Endothelial cell (in vitro differentiated cells): Measurements from ENCODE around the gene EEF1AKMT4. TPM values are rescaled to one million over a fixed set of nuclear protein-coding genes. Genes with fewer than 3 reads are reported as not detected.

Source experiments
- DNase-seq: peaks from one replicate; pipeline ENCODE4 v3.0.0; 2021; ENCODE audit warnings: low spot score
- H3K27ac Mint-ChIP-seq: one replicate; pipeline ENCODE4 v1.8.0; 2021; ENCODE audit warnings: mixed read lengths, inconsistent platforms; ENCODE audit not compliant: unreplicated experiment
- H3K27me3 Mint-ChIP-seq: one replicate; pipeline ENCODE4 v1.8.0; 2021; ENCODE audit warnings: mild to moderate bottlenecking, moderate library complexity, mixed read lengths, inconsistent platforms; ENCODE audit not compliant: unreplicated experiment
- H3K36me3 Mint-ChIP-seq: one replicate; pipeline ENCODE4 v1.8.0; 2021; ENCODE audit warnings: mild to moderate bottlenecking, low read depth, mixed read lengths, inconsistent platforms; ENCODE audit not compliant: unreplicated experiment
- H3K4me1 Mint-ChIP-seq: one replicate; pipeline ENCODE4 v1.8.0; 2021; ENCODE audit warnings: mild to moderate bottlenecking, mixed read lengths, inconsistent platforms; ENCODE audit not compliant: unreplicated experiment
- H3K4me3 Mint-ChIP-seq: one replicate; pipeline ENCODE4 v1.8.0; 2021; ENCODE audit warnings: mild to moderate bottlenecking, mixed read lengths, inconsistent platforms; ENCODE audit not compliant: unreplicated experiment
- H3K9me3 Mint-ChIP-seq: one replicate; pipeline ENCODE4 v1.8.0; 2021; ENCODE audit warnings: mixed read lengths, inconsistent platforms; ENCODE audit not compliant: unreplicated experiment
- total RNA-seq: library from RNA; stranded (reverse); fragmentation: NEBNext Ultra II Directional; extraction: Animal tissue kit (Norgen Biotek cat#: 25700); gene quantifications from one replicate; pipeline ENCODE4 v1.2.1, GENCODE V29; 2021; ENCODE audit not compliant: unreplicated experiment
- TF ChIP-seq, protein P1 (sequence below): fragments of 200-600 bp; sonication (generic); IDR thresholded peaks from one replicate; pipeline ENCODE4 v1.5.0; 2021; ENCODE audit warnings: antibody characterized with exemption; ENCODE audit not compliant: unreplicated experiment

EEF1AKMT4 gene
- total RNA-seq, 1 donor from 2014 or later: 5.7 TPM

DNA sequence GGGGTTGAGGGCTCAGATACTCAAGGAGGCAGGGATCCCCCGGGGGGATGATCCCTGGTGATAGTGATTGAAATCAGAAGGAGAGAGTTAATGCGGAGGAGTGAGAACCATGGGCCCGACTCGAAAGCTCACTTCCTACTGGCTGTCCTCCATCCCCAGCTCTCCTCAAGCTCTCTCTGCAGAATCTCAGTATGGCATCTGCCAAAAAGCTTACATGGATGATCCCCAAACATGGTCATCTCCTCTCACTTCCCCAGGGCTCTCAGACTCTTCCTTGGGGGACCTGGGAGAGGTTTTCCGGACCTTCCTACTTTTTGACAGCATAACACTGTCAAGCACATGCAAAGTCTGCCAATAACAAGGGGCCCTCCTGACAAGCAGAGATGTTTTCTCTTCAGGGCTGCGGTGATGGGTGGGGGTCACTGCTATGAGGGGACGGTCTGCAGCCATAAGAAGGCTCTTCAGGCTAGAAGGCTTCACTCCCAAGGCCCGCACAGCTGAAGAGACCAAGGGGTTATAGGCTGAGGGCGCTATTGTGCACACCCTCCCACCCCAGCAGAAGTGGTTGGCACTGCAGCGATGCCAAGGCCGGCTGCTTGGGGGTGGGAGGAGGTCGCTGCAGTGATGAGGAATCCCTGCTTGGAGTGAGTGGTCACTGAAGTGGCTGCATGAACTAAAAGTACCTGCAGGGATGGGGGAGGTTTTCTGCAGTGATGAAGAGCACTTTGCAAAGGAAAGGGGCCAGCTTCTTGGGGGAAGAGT, 20.9 kb upstream of the EEF1AKMT4 start:
- no peaks in the 10 kb centered on the region for H3K9me3 Mint-ChIP-seq
- H3K27me3 Mint-ChIP-seq: peaks cover 26% of the 10 kb centered on the region
- peaks cover 8% of the 10 kb centered on the region for H3K36me3 Mint-ChIP-seq
- TF ChIP-seq, protein P1, sequence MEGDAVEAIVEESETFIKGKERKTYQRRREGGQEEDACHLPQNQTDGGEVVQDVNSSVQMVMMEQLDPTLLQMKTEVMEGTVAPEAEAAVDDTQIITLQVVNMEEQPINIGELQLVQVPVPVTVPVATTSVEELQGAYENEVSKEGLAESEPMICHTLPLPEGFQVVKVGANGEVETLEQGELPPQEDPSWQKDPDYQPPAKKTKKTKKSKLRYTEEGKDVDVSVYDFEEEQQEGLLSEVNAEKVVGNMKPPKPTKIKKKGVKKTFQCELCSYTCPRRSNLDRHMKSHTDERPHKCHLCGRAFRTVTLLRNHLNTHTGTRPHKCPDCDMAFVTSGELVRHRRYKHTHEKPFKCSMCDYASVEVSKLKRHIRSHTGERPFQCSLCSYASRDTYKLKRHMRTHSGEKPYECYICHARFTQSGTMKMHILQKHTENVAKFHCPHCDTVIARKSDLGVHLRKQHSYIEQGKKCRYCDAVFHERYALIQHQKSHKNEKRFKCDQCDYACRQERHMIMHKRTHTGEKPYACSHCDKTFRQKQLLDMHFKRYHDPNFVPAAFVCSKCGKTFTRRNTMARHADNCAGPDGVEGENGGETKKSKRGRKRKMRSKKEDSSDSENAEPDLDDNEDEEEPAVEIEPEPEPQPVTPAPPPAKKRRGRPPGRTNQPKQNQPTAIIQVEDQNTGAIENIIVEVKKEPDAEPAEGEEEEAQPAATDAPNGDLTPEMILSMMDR: no peak
- no peak for DNase-seq
- H3K4me3 Mint-ChIP-seq: no peak overlapping the region
- no peak overlapping the region for H3K27ac Mint-ChIP-seq
- peaks cover 11% of the 10 kb centered on the region for H3K4me1 Mint-ChIP-seq

DNA sequence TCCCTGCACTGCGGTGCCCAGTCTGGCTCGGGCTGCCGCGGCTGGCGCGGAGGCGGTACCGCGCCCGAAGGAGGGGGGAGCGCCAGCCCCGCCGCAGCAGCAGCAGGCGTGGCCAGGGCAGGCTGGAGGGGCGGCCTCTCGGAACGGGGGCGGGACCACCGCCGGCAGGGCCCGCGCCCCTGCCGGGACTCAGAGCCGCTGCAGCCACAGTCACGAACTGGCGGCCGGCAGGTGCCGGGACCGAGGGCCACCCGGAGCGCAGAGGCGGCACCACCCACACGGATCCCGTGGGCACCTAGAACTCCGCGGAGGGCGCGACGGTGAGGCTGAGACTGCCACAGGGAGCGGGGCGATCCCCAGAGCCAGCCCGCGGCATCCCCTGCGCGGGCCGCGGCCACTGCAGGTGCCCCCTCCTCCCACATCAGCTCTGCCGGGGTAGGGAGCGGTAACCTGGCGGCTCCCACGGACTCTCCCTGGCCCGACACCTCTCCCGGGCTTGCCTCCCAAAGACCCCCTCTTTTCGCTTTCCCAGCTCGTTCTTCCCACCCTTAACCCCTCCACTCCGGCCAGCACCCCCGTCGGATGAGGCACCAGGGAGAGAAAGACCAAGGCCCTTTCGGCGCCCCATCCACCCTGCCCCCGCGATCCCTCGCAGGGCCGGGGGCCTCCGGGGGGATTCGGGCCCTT, 19.9 kb upstream of the EEF1AKMT4 start, which contains the start of gene VWA5B2:
Gene VWA5B2 (plus strand): TSS at position 192 of the 687 bp plus-strand sequence. CDS start 944 bp downstream, outside the sequence.
- H3K4me3 Mint-ChIP-seq: no peak within 1 kb of the TSS
- H3K27me3 Mint-ChIP-seq: peaks cover 31% of the 10 kb centered on the region
- H3K4me1 Mint-ChIP-seq: peaks cover 11% of the 10 kb centered on the region
- no peak within 1 kb of the TSS for H3K27ac Mint-ChIP-seq
- peak; percentile 63 for DNase-seq
- H3K36me3 Mint-ChIP-seq: peaks cover 8% of the 10 kb centered on the region
- no peaks in the 10 kb centered on the region for H3K9me3 Mint-ChIP-seq
- TF ChIP-seq, protein P1: peak; percentile 15

DNA sequence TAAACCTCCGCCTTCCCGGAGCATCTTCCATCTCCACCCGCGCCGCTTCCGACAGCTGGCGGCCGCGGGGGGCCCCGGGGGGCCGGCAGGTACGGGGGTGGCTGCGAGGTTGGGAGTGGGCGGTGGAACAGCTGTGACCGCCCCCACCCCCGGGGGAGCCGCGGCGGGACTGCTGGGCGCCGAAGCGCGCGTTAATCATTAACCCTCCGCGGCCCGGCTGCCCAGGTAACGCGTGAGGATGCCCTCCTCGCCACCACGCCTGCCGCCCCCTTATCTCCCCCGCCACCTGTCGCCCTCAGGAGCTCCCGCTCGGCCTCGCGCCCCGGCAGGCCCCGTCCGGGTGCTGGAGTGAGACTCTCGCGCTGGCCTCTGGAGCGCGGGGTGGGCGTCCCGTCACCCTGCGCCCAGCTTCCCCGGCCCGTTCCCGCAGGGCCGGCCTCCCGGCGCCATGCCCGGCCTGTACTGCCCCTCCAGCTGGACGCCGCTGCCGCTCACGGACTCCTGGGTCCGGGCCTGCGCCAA, 19.3 kb upstream of the EEF1AKMT4 start:
- H3K36me3 Mint-ChIP-seq: peaks cover 8% of the 10 kb centered on the region
- H3K4me1 Mint-ChIP-seq: peaks cover 11% of the 10 kb centered on the region
- H3K27ac Mint-ChIP-seq: no peak overlapping the region
- no peak for DNase-seq
- TF ChIP-seq, protein P1: no peak
- H3K4me3 Mint-ChIP-seq: no peak overlapping the region
- peaks cover 31% of the 10 kb centered on the region for H3K27me3 Mint-ChIP-seq
- no peaks in the 10 kb centered on the region for H3K9me3 Mint-ChIP-seq

DNA sequence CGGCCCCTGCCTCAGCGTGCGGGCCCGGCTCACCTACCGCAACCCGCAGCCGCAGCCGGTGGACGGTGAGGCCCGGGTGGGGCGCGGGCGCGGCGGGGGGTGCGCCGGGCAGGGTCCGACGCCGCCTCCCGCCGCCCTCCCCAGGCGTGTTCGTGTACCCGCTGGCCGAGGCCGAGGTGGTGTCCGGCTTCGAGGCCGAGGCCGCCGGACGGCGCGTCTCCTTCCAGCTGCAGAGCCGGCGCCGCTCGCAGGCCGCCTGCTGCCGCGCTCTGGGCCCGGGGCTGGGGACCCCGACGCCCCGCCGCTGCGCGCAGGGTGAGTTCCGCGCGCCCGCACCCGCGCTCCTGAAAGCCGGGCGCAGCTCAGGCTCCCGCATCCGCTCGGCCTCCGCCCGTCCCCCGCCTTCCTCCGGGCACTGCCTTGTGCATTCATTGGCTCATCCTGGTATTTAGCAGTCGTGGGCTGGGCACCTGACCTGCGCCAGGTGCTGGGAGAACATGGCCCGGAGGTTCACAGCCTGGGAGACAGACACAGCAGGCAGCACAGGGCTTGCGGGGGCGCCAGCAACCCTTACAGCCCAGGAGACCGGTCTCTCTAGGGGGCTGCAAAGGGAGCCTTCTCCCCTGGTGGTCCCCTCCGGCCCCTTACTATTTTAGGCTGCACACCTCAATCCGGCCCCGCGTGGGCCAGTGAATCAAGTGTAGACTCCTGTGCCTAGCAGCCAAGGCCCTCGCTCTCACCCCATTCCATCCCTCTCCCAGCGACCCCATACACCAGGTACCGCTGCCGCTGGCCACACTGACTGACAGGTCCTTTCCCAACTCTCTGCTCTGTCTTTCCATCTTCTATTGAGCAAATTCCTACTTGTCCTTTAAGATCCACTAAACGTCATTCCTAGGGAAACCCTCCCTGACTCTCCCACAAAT, 18.6 kb upstream of the EEF1AKMT4 start:
- Mint-ChIP-seq H3K9me3 (no peaks in the 10 kb centered on the region), H3K27me3 (peaks cover 36% of the 10 kb centered on the region), H3K4me3 (peak overlapping the region; percentile 89), H3K4me1 (peaks cover 18% of the 10 kb centered on the region), H3K27ac (peak overlapping the region; percentile 80), H3K36me3 (peaks cover 9% of the 10 kb centered on the region)
- no peak for DNase-seq
- TF ChIP-seq, protein P1: no peak
